Erythroblast (primary cell): ENCODE measurements around the gene VEGFA.

Source experiments
- GATA1 ChIP-seq: IDR thresholded peaks from 2 replicates; pipeline ENCODE4 v1.6.1; 2011; ENCODE audit warnings: low read depth, mild to moderate bottlenecking, control low read depth, low read length, moderate library complexity
- POLR2A ChIP-seq: IDR thresholded peaks from 2 replicates; pipeline ENCODE4 v1.6.1; 2011; ENCODE audit warnings: mild to moderate bottlenecking, low read length

- no peak for TF ChIP-seq POLR2A
- no peak for TF ChIP-seq GATA1
Observed at GRCh38 chr6:43748765-43749164, 21.2 kb upstream of the VEGFA start.
